SK-N-SH treated with all-trans-retinoic acid at 6 μM for 48 hours (cell line): Measurements from ENCODE around the gene STRC.

Source experiments
- ARNTL ChIP-seq: fragments of 450-650 bp; formaldehyde crosslinking; IDR thresholded peaks from 2 replicates; pipeline ENCODE4 v1.5.0; 2020; ENCODE audit warnings: low read depth, mild to moderate bottlenecking, moderate library complexity, borderline replicate concordance
- CSDC2 ChIP-seq: fragments of 250-450 bp; sonication (Bioruptor Pico); IDR thresholded peaks from 2 replicates; pipeline ENCODE4 v1.5.0; 2020; ENCODE audit warnings: mild to moderate bottlenecking, moderate library complexity
- ESRRG ChIP-seq: fragments of 250-450 bp; sonication (Bioruptor Pico); IDR thresholded peaks from 2 replicates; pipeline ENCODE4 v1.6.1; 2021; ENCODE audit warnings: mild to moderate bottlenecking
- RARB ChIP-seq: fragments of 250-450 bp; sonication (Bioruptor Pico); IDR thresholded peaks from 2 replicates; pipeline ENCODE4 v1.8.0; 2021; ENCODE audit warnings: mild to moderate bottlenecking, moderate library complexity
- ZC3H10 ChIP-seq: fragments of 250-450 bp; sonication (Bioruptor Pico); IDR thresholded peaks from 2 replicates; pipeline ENCODE4 v1.5.1; 2021; ENCODE audit warnings: mild to moderate bottlenecking, moderate library complexity
- ZFP30 ChIP-seq: fragments of 450-650 bp; formaldehyde crosslinking; IDR thresholded peaks from 2 replicates; pipeline ENCODE4 v1.5.0; 2022; ENCODE audit warnings: mild to moderate bottlenecking, moderate library complexity
- TF ChIP-seq, protein P1 (sequence below): fragments of 250-450 bp; sonication (Bioruptor Pico); IDR thresholded peaks from 2 replicates; pipeline ENCODE4 v1.8.0; 2020; ENCODE audit warnings: mild to moderate bottlenecking, moderate library complexity, borderline replicate concordance
- TF ChIP-seq, protein P2 (sequence below): fragments of 250-450 bp; sonication (Bioruptor Pico); IDR thresholded peaks from 2 replicates; pipeline ENCODE4 v1.8.0; 2021; ENCODE audit warnings: low read depth, mild to moderate bottlenecking, moderate library complexity, borderline replicate concordance
- TF ChIP-seq, protein P3 (sequence below): fragments of 250-450 bp; sonication (Bioruptor Pico); IDR thresholded peaks from 2 replicates; pipeline ENCODE4 v1.5.1; 2020; ENCODE audit warnings: low read depth, mild to moderate bottlenecking, moderate library complexity

DNA sequence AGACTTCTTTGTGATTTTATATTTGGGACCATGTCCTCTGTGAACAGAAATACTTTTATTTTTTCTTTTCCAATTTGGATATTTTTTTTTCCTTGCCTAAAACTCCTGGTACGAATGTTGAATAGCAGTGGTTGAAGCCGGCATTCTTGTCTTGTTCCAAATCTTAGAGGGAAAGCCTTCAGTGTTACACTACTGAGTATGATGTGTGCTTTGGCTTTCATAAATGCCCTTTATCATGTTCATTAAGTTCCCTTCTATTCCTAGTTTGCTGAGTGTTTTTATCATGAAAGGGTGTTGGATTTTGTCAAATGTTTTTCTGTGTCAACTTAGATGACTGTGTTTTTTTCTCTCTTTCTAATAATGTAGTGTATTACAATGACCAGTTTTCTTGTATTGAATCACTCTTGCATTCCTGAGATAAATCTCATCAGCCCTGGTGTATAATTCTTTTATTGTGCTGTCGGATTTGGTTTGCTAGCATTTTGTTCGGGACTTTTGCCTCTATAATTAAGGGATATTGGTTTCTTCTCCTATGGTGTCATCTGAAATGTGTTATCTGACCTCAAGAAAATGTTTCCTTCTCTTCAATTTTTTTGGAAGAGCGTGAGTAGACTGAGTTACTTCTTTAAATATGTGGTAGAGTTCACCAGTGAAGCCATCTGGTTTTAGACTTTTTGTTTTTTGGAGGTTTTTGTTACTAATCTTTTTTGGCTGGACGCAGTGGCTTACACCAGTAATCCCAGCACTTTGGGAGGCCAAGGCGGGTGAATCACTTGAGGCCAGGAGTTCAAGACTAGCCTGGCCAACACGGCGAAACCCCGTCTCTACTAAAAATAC is 67.9 kb downstream of the STRC start:
- TF ChIP-seq ZC3H10 = no peak
- TF ChIP-seq ZFP30 (CRISPR knock-in tag) = no peak
- no peak for TF ChIP-seq RARB (CRISPR knock-in tag)
- TF ChIP-seq, protein P1, sequence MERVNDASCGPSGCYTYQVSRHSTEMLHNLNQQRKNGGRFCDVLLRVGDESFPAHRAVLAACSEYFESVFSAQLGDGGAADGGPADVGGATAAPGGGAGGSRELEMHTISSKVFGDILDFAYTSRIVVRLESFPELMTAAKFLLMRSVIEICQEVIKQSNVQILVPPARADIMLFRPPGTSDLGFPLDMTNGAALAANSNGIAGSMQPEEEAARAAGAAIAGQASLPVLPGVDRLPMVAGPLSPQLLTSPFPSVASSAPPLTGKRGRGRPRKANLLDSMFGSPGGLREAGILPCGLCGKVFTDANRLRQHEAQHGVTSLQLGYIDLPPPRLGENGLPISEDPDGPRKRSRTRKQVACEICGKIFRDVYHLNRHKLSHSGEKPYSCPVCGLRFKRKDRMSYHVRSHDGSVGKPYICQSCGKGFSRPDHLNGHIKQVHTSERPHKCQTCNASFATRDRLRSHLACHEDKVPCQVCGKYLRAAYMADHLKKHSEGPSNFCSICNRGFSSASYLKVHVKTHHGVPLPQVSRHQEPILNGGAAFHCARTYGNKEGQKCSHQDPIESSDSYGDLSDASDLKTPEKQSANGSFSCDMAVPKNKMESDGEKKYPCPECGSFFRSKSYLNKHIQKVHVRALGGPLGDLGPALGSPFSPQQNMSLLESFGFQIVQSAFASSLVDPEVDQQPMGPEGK = no peak
- TF ChIP-seq, protein P2, sequence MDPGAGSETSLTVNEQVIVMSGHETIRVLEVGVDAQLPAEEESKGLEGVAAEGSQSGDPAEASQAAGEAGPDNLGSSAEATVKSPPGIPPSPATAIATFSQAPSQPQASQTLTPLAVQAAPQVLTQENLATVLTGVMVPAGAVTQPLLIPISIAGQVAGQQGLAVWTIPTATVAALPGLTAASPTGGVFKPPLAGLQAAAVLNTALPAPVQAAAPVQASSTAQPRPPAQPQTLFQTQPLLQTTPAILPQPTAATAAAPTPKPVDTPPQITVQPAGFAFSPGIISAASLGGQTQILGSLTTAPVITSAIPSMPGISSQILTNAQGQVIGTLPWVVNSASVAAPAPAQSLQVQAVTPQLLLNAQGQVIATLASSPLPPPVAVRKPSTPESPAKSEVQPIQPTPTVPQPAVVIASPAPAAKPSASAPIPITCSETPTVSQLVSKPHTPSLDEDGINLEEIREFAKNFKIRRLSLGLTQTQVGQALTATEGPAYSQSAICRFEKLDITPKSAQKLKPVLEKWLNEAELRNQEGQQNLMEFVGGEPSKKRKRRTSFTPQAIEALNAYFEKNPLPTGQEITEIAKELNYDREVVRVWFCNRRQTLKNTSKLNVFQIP (CRISPR knock-in tag) = no peak
- TF ChIP-seq ESRRG (CRISPR knock-in tag) = no peak
- TF ChIP-seq CSDC2 = no peak
- no peak for TF ChIP-seq ARNTL (CRISPR knock-in tag)
- TF ChIP-seq, protein P3, sequence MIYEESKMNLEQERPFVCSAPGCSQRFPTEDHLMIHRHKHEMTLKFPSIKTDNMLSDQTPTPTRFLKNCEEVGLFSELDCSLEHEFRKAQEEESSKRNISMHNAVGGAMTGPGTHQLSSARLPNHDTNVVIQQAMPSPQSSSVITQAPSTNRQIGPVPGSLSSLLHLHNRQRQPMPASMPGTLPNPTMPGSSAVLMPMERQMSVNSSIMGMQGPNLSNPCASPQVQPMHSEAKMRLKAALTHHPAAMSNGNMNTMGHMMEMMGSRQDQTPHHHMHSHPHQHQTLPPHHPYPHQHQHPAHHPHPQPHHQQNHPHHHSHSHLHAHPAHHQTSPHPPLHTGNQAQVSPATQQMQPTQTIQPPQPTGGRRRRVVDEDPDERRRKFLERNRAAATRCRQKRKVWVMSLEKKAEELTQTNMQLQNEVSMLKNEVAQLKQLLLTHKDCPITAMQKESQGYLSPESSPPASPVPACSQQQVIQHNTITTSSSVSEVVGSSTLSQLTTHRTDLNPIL = no peak
